Measurements from ENCODE around the gene ZNF316. TPM values are rescaled to one million over a fixed set of nuclear protein-coding genes. Genes with fewer than 3 reads are reported as not detected.

Gene ZNF316
- total RNA-seq, 1 donor from 2014 or later, result 37.5 TPM

DNA sequence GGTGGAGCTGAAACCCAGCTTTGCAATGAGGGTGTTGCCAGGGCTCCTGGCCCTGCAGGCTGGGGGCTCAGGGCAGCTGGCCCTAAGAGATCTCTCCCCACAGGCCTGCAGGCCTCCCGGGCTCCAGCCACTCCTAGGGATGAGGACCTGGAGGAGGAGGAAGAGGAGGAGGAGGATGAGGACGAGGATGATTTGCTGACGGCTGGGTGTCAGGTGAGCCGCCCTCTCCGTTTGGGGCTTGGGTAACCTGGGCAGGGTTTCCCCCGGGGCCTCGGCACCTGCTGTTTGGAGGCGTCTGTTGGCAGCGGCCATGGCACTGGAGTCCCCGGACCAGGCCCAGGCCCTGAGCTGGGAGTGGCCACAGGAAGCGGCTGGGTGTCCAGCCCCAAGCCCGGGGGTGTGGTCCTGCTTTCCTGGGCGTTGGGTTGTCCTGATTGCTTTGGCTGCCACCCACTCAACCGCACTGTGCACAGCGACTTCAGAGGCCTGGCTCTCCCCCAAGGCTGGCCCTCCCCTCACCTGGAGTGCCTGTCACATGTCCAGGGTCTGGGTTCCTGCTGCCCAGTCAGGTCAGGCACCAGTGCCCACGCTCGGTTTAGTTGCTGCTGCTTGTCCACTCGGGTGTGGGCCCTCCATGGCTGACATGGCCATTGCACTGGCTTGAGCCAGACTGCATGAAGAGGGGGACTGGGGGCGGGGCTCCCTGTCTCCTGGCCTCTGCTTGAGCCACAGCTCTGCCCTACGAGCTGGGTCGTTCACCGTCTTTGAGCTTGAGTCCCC is 5.9 kb downstream of the ZNF316 start:
- no peak for ATAC-seq
- intact Hi-C loops (cut with DNase I), result no loop called here
- no peak for DNase-seq (ENCODE audit: low spot score)

DNA sequence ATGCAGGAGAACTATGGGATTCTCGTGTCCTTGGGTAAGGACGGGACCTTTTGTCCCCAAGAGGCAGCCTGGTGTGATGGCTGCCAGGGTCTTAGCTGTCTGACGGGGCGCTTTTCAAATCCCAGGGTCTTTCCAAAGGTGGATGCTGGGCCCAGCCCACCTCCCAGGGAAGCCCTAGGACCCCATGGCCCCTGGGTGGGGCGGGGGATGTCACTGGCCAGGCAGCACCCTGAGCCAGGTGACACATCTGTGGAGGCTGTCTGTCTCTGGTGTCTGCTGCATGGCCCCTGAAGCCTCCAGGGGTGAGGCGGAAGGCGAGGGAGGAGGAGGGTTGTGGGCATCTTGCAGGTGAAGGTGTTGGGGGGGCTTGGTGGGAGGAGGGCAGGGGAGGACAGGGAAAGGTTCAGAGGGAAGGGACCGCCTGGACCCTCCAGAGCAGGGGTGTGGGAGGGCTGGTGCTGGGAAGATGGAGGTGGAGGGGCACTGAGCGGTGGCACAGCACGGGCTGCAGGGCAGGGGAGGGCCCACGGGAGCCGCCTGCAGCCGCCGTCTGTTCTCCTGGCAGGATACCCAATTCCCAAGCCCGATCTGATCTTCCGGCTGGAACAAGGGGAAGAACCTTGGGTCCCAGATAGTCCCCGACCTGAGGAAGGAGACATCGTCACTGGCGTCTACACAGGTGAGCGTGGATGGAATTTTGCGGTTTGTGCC is 7.0 kb downstream of the ZNF316 start:
- no peak for ATAC-seq
- no peak for DNase-seq (ENCODE audit: low spot score)
- intact Hi-C loops (cut with DNase I), result no loop called here

DNA sequence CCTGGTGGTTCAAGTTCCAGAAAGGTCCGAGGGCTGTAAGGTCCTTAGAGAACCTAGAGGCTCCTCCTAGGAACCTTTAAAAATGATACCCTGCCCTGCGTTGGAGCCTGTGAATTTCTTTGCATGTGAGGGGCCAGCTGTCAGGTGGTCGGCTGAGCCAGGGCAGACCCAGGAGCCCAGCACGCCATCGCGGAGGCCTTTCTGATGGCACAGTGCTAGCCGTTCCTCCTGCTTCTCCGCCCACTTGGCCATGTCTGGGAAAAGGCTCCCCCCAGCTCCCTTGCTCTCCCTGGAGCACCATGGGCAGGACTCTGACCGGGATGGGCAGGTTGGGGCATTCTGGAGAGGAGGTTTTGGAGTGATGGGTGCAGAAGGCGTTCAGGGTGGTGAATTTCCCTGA is 7.6 kb downstream of the ZNF316 start:
- intact Hi-C loops (cut with DNase I), result no loop called here
- no peak for ATAC-seq
- no peak for DNase-seq (ENCODE audit: low spot score)

DNA sequence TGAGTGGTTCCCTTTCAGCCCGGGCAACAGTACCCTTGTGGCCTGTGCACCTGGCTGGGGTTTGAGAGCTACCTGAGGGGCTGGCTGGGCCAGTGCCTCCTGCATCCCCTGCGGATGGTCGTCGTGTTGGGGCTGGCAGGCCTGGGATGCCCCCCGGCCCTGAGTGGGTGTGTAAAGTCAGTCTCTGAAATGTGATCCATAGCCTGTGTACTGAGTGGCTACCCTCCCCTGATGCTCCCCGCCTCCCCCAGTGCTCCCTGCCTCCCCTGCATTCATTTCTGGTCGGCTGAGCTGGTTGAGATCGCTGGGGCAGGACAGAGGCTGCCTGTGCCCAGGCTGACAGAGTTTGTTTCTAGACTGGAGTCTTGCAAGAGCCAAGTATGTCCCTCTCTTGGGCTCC is 9.3 kb downstream of the ZNF316 start:
- no peak for ATAC-seq
- intact Hi-C loops (cut with DNase I), result no loop called here
- DNase-seq (ENCODE audit: low spot score), result no peak

DNA sequence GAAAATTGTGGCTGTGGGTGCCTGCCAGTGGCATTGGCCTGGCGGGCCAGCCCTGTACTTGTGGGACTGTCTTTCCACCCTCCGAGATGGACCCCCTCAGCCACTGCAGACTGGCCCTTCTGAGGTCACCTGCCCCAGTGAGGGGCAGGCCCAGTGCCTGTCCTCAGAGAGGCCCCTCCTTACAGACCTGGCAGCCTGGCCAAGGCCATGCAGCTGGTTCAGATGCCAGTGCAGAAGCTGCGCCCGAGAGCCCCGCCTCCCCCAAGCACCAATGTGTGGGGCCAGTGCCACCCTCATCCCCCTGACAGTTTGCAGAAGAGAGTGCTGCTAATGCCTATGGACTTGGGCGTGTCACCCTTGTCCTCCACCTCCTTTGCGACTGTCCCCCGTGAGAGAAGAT is 10.0 kb downstream of the ZNF316 start:
- no peak for DNase-seq (ENCODE audit: low spot score)
- ATAC-seq, result no peak
- intact Hi-C loops (cut with DNase I), result no loop called here

DNA sequence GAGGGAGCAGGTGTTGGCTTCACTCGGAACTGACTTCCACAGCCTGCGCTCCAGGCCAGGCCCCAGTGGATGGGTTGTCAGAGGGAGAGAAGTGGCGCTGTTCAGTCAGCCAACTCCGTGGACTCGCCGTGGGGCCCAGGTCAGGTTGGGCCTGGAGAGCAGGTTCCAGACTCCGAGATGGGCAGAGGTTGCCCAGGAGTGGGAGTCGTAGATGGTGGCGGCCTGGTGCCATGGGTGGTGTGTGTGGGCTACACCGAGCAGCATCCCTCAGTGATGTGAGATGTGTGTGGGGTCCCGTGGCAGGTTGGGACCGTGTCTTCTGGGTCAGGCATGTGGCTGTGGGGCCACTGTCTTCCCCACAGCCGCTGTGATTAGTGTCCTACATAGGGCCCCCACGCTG is 10.4 kb downstream of the ZNF316 start:
- intact Hi-C loops (cut with DNase I), result no loop called here
- DNase-seq (ENCODE audit: low spot score) (no peak), ATAC-seq (no peak)

DNA sequence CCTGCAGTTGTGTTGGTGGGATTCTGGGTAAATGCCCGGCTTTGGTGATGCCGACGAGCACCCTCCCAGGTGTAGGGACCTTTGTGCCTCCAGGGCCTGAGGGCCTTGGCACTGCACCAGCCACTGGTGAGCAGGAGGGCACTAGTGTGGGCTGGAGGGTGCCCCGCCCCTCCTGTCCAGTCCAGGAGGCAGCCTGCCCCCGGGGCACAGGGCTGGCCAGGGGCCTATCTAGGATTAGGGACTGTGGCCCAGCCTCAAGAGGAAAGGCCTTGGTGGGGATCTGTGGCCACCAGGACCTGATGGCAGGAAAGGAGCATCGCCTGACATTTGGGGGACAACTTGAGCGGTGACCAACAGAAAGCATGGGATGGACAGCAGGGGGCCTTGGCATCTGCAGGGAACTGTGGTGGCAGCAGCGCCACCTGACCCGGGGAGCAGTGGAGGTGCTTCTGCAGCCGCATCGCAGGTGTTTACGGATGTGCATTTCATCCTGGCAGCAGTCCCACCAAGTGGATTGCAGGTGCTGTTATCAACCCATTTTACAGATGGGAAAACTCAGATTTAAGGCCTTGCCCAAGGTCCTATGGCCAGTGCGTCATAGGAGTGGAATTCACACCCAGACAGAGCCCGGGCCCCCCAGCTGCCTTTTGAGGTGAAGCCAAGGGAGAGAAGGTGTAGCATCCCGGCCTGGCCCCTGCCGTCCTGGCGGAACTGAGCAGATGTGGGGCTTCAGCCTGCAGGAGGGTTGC is 11.1 kb downstream of the ZNF316 start:
- no peak for DNase-seq (ENCODE audit: low spot score)
- no peak for ATAC-seq
- intact Hi-C loops (cut with DNase I), result no loop called here

DNA sequence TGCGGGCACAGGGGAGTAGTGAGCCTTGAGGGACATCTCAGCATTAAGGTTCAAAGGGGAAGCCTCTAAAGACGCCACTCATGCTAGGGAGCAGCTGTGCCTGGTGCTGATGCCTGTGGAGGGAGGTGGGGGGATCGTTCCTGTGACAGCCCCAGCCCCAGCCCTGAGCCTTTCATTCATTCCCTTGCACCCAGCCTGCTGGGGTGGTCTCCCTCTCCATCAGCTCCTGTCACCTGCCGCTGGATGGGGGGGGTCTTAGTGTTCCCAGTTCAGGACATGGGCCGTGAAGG is 11.6 kb downstream of the ZNF316 start:
- no peak for DNase-seq (ENCODE audit: low spot score)
- intact Hi-C loops (cut with DNase I), result no loop called here
- ATAC-seq, result no peak

DNA sequence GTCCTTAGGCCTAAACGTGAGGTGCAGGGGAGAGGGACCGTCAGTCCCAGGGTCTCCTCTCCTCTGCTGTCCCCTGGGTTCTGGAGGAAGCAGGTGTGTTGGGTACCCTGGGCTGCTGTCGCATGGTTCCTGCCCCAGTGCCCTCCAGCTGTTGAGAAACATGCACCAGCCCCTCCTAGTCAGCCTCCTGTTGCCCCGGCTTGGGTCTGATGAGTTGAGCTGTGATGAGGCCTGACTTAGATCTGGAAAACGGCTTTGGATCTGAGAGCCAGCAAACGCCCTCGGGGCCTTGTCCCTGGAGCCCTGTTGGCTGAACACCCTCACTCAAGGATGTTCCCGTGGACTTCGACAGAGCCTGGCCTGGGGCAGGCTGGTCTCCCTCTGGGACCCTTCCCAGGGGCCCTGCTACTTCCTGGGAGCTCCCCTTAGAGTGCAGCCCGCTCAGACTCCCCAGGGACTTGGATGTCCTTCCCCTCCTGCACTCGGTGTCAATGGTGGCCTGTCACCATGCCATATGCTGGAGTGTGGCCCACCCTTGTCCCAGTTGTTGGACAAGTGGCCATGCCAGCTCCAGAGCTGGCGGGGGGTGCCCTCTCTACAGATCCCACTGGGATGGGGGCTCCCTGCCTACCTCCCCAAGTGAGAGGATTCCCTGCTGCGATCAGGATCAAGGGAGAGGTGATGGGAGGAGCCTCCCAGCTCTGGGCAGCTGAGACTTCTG is 12.3 kb downstream of the ZNF316 start:
- intact Hi-C loops (cut with DNase I), result no loop called here
- no peak for DNase-seq (ENCODE audit: low spot score)
- ATAC-seq, result no peak

DNA sequence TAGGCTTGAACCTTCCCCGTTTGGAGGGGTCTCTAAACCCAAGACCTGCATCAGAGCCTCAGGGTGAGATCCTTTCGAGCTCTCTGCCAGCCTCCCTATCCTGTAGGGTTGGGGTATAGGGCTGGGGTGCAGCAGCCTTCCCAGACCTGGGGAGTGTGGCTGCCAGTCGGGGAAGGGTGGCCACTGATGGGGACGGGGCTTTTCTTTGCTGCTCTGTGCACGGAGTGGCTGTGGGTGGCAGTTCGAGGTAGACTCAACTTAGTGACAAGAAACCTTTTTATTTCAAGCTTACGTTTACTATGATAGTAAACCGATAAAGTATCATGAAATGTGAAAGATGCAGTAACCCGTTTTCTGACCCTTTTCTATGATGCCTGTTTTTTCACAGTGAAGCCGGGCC is 13.0 kb downstream of the ZNF316 start:
- intact Hi-C loops (cut with DNase I), result no loop called here
- ATAC-seq, result no peak
- peak; percentile 38 for DNase-seq (ENCODE audit: low spot score)

DNA sequence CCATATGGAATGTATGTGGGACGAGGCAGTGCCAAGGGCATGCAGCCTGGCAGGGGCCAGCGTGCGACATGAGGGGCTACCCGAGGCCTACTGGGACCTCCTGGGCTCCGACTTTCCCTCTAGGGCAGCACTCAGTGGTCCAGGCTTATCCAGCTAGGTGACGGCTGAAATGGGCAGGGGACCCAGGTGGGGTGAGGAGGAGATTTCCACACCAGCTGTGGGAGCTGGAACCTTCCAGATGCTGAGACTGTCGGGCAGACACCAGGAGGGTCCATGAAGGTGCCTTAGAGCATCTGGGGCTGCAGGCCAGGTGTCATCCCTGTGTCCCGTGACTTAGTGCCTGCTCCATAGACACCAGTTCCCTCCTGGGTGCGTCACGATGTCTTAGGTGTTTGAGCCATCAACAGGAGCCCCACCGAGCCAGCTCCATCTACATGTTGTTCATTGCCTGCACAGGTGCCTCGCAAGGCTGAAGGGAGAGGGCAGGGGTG is 13.4 kb downstream of the ZNF316 start:
- intact Hi-C loops (cut with DNase I), result no loop called here

DNA sequence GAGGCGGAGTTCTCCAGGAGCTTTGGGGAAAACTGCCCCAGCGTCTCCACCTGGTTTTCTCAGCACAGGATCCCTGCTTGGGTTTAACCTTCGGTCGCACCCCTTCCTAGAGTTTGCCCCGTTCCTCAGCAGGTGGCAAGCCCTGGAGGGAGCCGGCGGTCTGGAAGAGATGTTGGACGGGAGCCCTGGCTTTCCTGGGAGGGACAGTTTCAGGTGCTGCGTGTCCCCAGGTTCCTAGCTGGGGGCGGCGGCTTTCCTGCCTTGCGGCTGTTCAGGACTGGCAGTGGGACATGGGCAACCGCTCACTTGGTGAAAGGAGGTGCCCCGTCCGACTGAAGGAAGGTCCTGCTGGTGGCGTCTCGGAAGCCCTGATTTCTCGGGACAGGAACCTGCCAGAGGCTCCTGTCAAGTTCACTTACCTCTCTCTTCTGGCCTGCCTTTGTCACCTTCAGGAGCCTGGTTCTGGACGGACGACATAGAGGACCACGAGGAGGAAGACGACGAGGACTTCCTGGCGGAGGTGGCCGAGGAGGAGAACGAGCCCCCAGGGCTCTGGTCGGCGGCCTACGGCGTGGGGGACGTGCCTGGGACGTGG is 14.8 kb downstream of the ZNF316 start:
- intact Hi-C loops (cut with DNase I), result no loop called here
- no peak for ATAC-seq
- peak; percentile 54 for DNase-seq (ENCODE audit: low spot score)

More for the DNA sequence above, 13.4 kb downstream of the ZNF316 start:
- DNase-seq (ENCODE audit: low spot score) (peak; percentile 43), ATAC-seq (no peak)

DNA sequence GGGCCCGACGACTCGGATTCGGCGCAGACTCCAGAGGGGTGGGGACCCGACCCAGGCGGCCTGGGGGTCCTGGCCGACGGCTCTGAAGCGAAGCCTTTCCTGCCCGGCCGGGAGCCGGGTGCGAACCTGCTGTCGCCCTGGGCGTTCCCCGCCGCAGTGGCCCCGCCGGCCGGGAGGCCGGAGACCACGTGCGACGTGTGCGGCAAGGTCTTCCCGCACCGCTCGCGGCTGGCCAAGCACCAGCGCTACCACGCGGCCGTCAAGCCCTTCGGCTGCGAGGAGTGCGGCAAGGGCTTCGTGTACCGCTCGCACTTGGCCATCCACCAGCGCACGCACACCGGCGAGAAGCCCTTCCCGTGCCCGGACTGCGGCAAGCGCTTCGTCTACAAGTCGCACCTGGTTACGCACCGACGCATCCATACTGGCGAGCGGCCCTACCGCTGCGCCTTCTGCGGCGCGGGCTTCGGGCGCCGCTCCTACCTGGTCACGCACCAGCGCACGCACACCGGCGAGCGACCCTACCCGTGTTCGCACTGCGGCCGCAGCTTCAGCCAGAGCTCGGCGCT is 15.4 kb downstream of the ZNF316 start:
- ATAC-seq, result no peak
- peak; percentile 53 for DNase-seq (ENCODE audit: low spot score)
- intact Hi-C loops (cut with DNase I), result no loop called here

DNA sequence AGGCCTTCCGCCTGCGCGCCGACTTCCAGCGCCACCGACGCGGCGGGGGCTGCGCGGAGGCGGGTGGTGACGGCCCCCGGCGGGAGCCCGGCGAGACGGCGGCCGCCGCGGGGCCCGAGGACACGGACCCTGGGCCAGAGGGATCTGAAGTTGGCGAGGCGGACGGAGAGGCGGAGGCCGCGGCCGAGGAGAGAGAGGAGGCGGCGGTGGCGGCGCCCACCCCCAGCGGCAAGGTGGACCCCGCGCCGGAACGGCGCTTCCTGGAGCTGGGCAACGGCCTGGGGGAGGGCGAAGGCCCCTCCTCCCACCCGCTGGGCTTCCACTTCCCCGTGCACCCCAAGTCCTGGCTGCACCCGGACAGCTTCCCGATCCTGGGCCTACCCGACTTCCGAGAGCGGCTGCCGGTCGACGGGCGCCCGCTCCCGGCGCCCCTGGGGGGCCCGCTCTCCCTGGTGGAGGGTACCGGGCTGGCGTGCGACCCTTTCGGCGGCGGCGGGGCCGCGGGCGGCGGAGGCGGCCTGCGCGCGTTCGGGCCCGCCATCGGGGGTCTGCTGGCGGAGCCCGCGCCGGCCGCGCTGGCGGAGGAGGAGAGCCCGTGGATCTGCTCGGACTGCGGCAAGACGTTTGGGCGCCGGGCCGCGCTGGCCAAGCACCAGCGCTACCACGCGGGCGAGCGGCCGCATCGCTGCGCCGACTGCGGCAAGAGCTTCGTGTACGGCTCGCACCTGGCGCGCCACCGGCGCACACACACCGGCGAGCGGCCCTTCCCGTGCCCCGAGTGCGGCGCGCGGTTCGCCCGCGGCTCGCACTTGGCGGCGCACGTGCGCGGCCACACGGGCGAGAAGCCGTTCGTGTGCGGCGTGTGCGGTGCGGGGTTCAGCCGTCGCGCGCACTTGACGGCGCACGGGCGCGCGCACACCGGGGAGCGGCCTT is 16.2 kb downstream of the ZNF316 start:
- intact Hi-C loops (cut with DNase I), result no loop called here
- DNase-seq (ENCODE audit: low spot score) (no peak), ATAC-seq (no peak)

DNA sequence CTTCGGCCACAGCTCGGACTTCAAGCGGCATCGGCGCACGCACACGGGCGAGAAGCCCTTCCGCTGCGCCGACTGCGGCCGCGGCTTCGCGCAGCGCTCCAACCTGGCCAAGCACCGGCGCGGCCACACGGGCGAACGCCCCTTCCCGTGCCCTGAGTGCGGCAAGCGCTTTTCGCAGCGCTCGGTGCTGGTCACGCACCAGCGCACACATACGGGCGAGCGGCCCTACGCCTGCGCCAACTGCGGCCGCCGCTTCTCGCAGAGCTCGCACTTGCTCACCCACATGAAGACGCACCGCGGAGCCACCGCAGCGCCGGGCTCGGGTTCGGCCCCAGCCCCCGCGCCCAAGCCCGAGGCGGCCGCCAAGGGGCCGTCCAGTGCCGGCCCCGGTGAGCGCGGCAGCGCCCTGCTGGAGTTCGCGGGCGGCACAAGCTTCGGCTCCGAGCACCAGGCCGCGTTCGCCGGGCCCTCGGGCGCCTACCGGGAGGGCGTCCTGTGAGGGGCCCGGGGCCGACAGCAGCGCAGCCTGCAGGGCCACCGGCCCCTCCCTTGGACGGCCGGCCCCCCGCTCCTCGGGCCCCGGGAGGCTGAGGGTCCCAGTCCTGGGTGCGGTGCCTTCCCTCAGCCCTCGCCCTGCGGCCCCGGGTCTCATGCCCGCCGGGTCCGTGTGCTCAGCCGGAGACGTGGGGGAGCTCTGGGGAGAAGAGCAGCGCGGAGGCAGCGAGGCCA is 17.2 kb downstream of the ZNF316 start:
- DNase-seq (ENCODE audit: low spot score), result no peak
- no peak for ATAC-seq
- intact Hi-C loops (cut with DNase I), result no loop called here

DNA sequence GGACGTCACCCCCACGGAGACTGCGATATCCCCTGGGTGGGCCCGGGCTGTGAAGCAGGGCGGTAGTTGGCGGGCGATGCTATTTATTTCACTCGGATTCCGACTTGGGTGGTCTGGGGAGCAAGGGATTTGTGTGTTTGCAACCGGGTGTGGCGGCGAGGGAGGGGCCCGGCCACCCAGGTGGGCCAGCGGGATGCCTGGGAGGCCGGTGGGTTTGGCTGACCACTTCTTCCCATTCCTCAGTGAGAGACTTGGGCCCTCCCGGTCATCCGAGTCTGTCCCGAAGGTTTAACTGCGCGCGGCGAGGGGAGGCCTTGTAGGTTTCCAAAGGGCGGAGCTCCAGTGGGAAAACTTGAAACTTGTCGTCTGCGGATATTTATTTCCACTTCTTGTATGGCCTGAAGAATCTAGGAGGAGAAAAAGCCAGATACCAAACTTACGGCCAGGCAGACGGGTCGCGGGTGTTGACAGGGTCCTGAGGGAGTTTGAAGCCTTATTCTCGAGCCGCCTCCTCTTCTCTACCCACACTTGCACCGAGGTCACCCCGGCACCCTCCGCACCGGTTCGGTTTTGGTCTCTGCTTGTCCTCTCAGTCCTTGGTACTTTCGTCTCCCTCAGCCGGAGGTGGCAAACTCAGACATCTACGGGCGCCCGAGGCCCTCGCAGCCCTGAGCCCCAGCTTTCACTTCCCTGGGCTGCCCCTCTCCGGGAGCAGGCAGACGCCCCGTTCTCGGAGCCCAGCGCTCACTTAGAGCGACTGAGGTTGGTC is 17.9 kb downstream of the ZNF316 start:
- DNase-seq (ENCODE audit: low spot score) (no peak), ATAC-seq (peak; percentile 43)
- intact Hi-C loops (cut with DNase I), result no loop called here

Measured in sciatic nerve (tissue), 2 donors.